Fibroblast of mammary gland (primary cell): ENCODE results near the gene MPP7.
A peak's percentile ranks its signal among the peaks of the same experiment; 100 is the strongest.
"Not testable (repeated sequence)": the region's sequence is repeated elsewhere in the genome, so short reads cannot be mapped to it uniquely, and the experiment has no call there.

ENCODE experiments used
- DNase-seq: peaks from one replicate; pipeline ENCODE4 v3.0.0-alpha.2; 2010; ENCODE audit warnings: low read depth
- H3K4me3 ChIP-seq: 2 replicates; pipeline ENCODE4 v1.5.1; 2011; ENCODE audit warnings: low read depth, mild to moderate bottlenecking, low read length, moderate library complexity; ENCODE audit not compliant: control insufficient read depth
- CTCF ChIP-seq: conservative IDR thresholded peaks from 2 replicates; pipeline ENCODE4 v1.5.1; 2011; ENCODE audit warnings: low read depth, low read length, inconsistent platforms; ENCODE audit not compliant: control insufficient read depth, insufficient read depth

The MPP7 gene

GRCh38 chr10:28331066-28331465, 28.2 kb upstream of the MPP7 start:
- no peak for DNase-seq
- no peak for TF ChIP-seq CTCF
- no peak overlapping the region for H3K4me3 ChIP-seq

GRCh38 chr10:28328346-28328745, 25.5 kb upstream of the MPP7 start:
- H3K4me3 ChIP-seq, result no peak overlapping the region
- no peak for TF ChIP-seq CTCF
- DNase-seq, result no peak

- no peak overlapping the region for H3K4me3 ChIP-seq
- TF ChIP-seq CTCF, result no peak
- DNase-seq, result peak; percentile 62
These were observed 24.6 kb upstream of the MPP7 start for GRCh38 chr10:28327491-28327880.

GRCh38 chr10:28326516-28327490, 23.9 kb upstream of the MPP7 start:
- no peak for TF ChIP-seq CTCF
- peak; percentile 64 for DNase-seq
- no peak overlapping the region for H3K4me3 ChIP-seq

- H3K4me3 ChIP-seq, result no peak overlapping the region
- no peak for DNase-seq
- TF ChIP-seq CTCF, result no peak
These were observed 17.9 kb upstream of the MPP7 start for GRCh38 chr10:28320799-28321198.

GRCh38 chr10:28320090-28320489, 17.2 kb upstream of the MPP7 start:
- no peak for TF ChIP-seq CTCF

GRCh38 chr10:28319061-28319460, 16.2 kb upstream of the MPP7 start:
- not testable (repeated sequence) for H3K4me3 ChIP-seq, DNase-seq

More at GRCh38 chr10:28320090-28320489, 17.2 kb upstream of the MPP7 start:
- DNase-seq, result no peak
- no peak overlapping the region for H3K4me3 ChIP-seq
